Stimulated activated CD4-positive, alpha-beta T cell treated with anti-CD3 and anti-CD28 coated beads, Interleukin-1b, Interleukin-23, amount 100 ng/mL, for 24 hours (primary cell): Measurements from ENCODE around the gene CRCP.
"Not testable (repeated sequence)": the region's sequence is repeated elsewhere in the genome, so short reads cannot be mapped to it uniquely, and the experiment has no call there.

Experiments
- DNase-seq, 4 experiments: peaks; one replicate each; pipeline ENCODE4 v3.0.0-alpha.2; 2020; ENCODE audit warnings: low read depth in 4 of 4, low spot score in 1 of 4

Gene CRCP

DNA sequence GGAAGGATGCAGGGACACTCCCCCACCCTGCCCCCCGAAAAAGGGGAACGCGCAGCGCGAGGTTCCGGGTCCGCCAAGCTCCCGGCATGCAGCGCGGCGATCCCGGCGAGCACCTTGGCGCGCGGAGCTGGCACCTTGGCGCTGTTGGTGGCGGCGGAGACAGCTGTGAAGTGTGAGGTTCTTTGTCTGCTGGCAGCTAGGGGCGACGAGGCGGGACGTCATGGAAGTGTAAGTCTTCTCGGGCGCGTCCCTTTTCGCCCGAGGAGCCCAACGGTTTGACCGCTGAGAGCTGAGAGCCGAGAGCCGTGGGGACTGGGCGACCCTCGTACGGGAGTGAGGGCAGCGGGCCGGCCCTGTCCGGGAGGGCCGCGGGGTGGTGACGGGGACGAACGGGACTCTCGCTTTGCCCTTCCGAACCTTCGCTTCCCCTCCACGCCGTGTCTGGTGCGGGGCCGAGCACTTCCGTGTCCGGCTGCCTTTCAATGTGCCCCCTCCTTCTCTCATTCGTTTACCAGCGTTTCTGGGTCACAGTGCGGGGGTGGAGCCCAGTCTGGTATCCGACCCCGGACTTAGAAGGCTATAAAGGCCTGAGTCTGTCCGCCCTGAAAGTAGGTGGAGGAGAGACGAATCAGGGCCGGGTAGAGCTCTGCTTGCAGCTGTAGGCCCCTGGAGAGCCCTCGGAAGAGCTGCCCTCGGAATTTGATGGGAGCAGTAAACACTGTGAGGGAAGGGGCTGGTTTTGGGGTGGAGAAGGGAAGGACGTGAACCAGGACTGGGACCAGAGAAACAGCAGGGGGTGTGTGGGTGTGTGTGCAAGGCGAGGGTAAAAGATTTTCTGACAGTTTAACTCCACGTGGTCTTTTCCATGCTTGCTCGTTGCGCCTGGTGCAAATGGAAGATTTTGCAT, at the start of gene CRCP:
CRCP (plus strand) TSS at position 105 of the 907 bp plus-strand sequence; CDS start at position 221, 116 bp downstream.
- peak; percentile 56 to 79 (median 68) for DNase-seq

- DNase-seq = no peak
These were observed 44.9 kb upstream of the CRCP start for GRCh38 chr7:66069732-66070131.

DNA sequence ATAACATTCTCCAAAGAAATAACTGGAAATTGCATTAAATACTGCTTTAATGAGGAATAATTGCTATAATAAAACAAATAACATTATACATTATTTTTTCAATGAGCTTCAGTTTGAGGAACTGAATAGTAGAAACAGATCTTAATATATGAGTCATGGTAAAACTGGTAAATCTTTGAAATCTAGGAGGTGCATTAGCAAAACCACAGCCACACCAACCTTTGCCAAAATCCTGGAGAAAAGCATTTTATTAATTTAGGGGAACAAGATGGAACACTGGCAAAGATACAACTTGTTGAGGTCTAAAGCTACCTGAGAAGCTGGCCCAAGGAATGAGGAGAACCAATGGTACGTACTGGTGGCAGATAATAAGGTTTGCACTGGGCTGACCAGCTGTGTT, 44.4 kb upstream of the CRCP start:
- no peak for DNase-seq

GRCh38 chr7:66072208-66072607, 42.4 kb upstream of the CRCP start:
- DNase-seq = not testable (repeated sequence)

DNA sequence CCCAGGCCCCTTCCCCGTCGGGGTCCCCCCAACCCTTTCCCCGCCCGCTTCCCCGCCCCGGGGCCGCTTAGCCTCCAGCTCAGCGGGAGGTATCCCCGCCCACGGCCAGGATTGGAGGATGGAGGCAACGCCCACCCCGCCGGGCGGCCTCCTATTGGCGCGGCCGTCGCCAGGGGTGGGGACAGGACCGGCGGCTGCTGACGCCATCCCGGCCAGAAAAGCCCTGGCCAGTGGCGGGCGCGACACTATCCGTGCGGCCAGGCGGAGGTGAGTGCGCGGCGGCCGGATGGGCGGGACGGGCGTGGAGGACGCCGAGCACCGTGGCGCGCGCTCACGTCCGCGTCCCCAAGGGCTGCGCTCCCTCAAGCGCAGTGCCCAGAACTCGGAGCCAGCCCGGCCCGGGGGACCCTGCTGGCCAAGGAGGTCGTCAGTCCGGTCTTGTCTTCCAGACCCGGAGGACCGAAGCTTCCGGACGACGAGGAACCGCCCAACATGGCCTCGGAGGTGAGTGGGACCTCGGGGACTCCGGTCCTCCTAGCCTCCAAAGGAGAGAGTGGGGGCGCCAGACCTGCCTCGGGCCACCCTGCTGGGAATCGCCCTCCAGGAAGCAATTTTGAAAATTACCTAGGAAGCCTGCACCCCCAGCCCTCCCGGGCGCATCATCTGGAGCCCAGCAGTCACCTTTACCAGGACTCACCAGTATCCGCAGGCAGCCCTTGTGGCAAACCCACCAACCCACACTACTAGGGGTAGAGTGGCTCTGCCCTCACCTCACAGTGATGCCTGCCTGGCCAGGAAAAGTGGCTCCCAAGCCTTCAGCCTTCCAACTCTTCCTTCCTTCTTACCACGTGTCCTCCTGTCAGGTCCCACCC, 38.8 kb upstream of the CRCP start, which contains the start of gene ASL:
ASL (plus strand) TSS at position 230 of the 872 bp plus-strand sequence; CDS start at position 493, 263 bp downstream.
- peak; percentile 77 to 89 (median 82) for DNase-seq

DNA sequence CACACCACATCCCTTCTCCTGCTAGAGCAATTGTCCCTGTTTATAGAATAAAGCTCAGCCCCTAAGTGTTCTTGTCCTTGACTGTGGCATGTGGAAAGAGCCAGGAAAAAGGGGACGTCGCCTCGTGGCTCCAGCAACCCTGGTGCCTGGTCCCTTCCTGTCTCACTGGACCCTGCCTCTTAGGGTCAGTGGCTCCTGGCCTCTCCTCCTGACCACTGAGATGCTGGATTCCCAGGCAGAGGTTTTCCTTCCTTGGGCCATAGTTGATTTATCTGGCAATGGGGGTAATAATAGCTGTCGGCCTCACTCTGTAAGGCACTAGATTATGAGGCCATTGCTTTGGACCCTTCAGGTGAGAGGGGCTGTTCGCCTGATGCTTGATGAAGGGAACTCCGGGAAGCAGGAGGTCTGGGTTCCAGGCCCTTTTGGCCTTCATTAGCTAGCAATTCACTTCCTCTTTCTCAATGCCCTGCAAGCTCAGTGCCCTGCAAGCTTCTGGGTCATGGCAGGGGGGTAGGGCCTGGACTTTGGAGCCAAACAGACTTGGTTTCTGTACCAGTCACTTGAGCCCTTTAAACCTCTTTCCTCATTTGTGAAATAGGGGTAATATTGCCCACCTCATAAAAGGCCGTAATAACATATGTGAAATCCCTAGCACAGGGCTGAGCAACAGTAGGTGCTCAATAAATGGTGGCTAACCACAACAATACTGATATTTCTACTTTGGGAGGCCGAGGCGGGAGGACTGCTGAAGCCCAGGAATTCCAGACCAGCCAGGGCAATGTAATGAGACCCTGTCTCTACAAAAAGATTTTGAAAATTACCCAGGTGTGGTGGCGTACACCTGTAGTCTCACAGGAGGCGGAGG, 38.0 kb upstream of the CRCP start:
- DNase-seq = no peak

GRCh38 chr7:66078067-66078466, 36.6 kb upstream of the CRCP start:
- DNase-seq = no peak

GRCh38 chr7:66082083-66082482, 32.6 kb upstream of the CRCP start:
- no peak for DNase-seq

DNA sequence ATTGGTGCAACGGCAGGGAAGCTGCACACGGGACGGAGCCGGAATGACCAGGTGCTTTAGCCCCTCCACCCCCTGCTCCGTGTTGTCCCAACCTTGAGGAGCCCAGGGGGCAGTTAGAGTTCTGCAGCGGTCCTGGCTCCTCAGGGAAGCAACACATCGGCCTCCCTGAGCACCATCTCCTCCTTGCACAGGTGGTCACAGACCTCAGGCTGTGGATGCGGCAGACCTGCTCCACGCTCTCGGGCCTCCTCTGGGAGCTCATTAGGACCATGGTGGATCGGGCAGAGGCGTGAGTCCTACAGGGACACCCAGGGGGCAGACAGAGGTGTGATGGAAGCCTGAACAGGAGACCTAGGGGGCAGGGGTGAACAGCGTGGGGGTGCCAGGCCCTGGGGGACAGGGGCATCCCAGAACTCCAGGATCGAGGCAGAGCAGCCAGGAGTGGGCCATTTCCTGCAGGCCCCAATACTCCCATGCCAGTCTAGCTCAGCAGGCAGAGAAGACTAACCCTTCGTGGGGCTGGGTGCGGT, 31.7 kb upstream of the CRCP start:
- no peak for DNase-seq

- DNase-seq = no peak
These were observed 31.0 kb upstream of the CRCP start for GRCh38 chr7:66083677-66084076.

DNA sequence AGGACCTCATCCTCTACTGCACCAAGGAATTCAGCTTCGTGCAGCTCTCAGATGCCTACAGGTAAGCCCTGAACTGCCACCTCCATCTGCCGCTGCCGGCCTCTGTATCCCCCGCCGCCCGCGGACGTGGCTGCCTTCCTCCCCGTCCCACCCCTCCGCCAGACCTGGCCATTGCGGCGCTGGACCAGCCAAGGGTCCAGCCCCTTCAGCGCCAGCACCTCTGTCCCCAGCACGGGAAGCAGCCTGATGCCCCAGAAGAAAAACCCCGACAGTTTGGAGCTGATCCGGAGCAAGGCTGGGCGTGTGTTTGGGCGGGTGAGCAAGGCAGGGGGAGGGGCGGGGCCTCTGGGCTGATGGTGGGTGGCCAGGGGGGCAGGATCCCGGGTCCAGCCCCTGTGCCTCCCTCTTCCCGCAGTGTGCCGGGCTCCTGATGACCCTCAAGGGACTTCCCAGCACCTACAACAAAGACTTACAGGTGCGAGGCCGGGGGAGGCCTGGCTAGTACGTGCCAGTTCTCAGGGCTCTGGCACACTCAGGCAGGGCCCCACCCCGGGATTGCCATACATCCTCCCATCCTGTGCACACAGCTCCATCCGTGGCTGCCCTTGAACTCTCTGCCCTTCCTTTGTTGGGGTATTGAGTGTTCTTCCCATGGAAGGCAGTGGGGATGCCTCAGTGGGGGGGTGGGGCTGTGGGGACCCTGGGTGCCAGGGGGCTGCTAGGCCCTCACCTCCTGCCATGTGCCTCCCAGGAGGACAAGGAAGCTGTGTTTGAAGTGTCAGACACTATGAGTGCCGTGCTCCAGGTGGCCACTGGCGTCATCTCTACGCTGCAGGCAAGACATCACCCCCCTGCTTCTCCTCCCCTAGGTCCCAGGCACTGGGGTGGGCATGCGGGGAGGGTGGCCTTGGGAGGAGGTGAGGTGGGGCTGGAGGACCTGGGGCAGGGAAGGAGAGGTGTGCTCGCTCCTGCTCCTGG, 25.5 kb upstream of the CRCP start:
- no peak for DNase-seq

GRCh38 chr7:66092654-66093053, 22.0 kb upstream of the CRCP start:
- DNase-seq = no peak

- no peak for DNase-seq
These were observed 19.6 kb upstream of the CRCP start for GRCh38 chr7:66095010-66095409.

DNA sequence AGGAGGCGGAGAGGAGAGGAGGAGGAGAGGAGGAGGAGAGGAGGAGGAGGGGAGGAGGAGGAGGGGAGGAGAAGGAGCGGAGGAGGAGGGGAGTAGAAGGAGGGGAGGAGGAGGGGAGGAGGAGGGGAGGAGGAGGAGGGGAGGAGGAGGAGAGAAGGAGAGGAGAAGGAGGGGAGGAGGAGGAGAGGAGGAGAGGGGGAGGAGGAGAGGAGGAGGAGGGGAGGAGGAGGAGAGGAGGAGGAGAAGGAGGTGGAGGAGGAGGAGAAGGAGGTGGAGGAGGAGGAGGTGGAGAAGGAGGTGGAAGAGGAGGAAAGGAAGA, 15.5 kb upstream of the CRCP start:
- DNase-seq = no peak

- DNase-seq = peak in 2 of 4 experiments; percentile 4 to 14
These were observed 14.9 kb upstream of the CRCP start for GRCh38 chr7:66099551-66100407.

DNA sequence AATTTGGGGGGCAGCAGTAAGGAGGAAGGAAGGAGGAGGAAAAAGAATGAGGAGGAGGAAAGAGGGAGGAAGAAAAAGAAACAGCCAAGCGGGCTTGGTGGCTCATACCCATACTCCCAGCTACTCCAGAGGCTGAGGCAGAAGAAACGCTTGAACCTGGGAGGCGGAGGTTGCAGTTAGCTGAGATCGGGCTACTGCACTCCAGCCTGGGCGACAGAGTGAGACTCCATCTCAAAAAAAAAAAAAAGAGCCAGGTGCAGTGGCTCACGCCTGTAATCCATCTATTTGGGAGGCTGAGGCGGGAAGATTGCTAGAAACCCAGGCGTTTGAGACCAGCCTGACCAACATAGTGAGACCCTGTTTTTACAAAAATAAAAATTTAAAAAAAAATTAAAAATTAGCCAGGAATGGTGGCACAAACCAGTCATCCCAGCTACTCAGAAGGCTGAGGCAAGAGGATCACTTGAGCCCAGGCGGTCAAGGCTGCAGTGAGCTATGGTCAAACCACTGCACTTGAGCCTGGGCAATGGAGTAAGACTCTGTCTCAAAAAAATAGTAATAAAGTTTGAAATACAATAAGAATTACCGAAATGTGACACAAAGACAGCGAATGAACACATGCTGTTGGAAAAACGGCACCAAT, 14.1 kb upstream of the CRCP start:
- no peak for DNase-seq

- DNase-seq = not testable (repeated sequence)
These were observed 12.5 kb upstream of the CRCP start for GRCh38 chr7:66102168-66102567.

- DNase-seq = not testable (repeated sequence)
These were observed 10.7 kb upstream of the CRCP start for GRCh38 chr7:66103994-66104393.
